ENCODE results near the gene ZNF175. TPM values are rescaled to one million over a fixed set of nuclear protein-coding genes. Genes with fewer than 3 reads are reported as not detected.
"Not testable (repeated sequence)": the region's sequence is repeated elsewhere in the genome, so short reads cannot be mapped to it uniquely, and the experiment has no call there.

ZNF175 gene
- total and polyA plus RNA-seq, 2 experiments from 2014 or later: 2.3 to 6.3 TPM

DNA sequence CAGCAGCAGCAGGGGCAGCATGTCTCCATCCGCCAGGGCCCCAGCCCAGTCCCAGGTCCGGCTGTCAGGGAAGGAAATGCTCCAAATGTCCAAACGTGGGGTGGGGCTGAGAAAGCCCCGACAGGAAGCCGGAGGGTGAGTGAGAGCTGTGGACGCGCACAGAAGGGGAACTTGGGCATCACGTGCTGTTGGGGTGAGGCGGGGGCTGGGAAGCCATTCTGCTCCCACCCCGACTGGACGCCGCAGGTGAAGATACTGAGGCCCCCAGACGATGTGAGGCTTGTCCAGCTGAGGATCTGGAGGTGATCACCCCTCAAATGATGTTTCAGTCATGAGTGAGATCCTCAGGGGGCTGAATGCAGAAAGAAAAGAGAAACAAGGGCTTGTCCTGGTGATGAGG, 59.2 kb downstream of the ZNF175 start, which contains the start of gene SIGLEC5:
Gene SIGLEC5, minus strand, starts transcription at position 87 of the 400 bp plus-strand sequence. Its CDS starts 66 bp downstream, at position 21.
- peaks cover 87% of the 10 kb centered on the region for H3K9me3 Mint-ChIP-seq
- H3K36me3 ChIP-seq (ENCODE audit: insufficient read depth); H3K4me2 ChIP-seq: not testable (repeated sequence)

DNA sequence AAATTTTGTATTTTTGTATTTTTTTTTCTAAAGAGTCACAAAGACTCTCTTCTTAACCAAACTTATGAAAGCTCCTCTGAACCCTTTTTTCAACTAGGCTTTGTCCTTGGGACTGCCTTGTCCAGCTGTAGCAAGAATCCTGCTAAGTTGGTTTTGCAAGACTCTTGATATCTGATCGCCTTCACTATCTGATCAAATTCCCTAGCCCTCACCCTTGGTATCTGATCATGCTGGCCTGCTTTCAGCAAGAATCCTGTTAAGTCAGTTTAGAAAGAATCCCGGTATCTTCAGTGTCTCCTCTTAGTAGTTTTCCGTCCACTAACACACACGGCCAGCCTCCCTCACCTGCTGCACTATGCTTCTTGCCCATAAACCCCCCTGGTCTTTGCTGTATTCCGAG, 61.0 kb downstream of the ZNF175 start:
- no peaks in the 10 kb centered on the region for H3F3A ChIP-seq (replicated peaks; ENCODE audit: low read depth)
- no peak for ATAC-seq
- H4K20me1 ChIP-seq (replicated peaks; ENCODE audit: insufficient read depth): no peaks in the 10 kb centered on the region
- peaks cover 6% of the 10 kb centered on the region for H3K27me3 Mint-ChIP-seq (ENCODE audit: insufficient read depth, low read depth, poor library complexity)
- H2AFZ ChIP-seq: no peak overlapping the region
- TF ChIP-seq POLR2AphosphoS5 (IDR thresholded peaks at IDR 0.05; ENCODE audit: low read depth) (no peak), ZNF114 (CRISPR knock-in tag; IDR thresholded peaks at IDR 0.05) (no peak), CREB1 (CRISPR knock-in tag; IDR thresholded peaks at IDR 0.05; ENCODE audit: low read depth) (no peak), ZNF331 (CRISPR knock-in tag; IDR thresholded peaks at IDR 0.05; ENCODE audit: low read depth) (no peak), NANOG (IDR thresholded peaks at IDR 0.05; ENCODE audit: borderline replicate concordance) (no peak), EZH2 (IDR thresholded peaks at IDR 0.05; ENCODE audit: low read depth, unreplicated experiment) (no peak), EZH2phosphoT487 (IDR thresholded peaks at IDR 0.05; ENCODE audit: unreplicated experiment) (no peak), STAT1 (IDR thresholded peaks at IDR 0.05; ENCODE audit: unreplicated experiment) (no peak)
- TF ChIP-seq, protein P1, sequence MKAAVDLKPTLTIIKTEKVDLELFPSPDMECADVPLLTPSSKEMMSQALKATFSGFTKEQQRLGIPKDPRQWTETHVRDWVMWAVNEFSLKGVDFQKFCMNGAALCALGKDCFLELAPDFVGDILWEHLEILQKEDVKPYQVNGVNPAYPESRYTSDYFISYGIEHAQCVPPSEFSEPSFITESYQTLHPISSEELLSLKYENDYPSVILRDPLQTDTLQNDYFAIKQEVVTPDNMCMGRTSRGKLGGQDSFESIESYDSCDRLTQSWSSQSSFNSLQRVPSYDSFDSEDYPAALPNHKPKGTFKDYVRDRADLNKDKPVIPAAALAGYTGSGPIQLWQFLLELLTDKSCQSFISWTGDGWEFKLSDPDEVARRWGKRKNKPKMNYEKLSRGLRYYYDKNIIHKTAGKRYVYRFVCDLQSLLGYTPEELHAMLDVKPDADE (IDR thresholded peaks at IDR 0.05): no peak
- TF ChIP-seq, protein P2, sequence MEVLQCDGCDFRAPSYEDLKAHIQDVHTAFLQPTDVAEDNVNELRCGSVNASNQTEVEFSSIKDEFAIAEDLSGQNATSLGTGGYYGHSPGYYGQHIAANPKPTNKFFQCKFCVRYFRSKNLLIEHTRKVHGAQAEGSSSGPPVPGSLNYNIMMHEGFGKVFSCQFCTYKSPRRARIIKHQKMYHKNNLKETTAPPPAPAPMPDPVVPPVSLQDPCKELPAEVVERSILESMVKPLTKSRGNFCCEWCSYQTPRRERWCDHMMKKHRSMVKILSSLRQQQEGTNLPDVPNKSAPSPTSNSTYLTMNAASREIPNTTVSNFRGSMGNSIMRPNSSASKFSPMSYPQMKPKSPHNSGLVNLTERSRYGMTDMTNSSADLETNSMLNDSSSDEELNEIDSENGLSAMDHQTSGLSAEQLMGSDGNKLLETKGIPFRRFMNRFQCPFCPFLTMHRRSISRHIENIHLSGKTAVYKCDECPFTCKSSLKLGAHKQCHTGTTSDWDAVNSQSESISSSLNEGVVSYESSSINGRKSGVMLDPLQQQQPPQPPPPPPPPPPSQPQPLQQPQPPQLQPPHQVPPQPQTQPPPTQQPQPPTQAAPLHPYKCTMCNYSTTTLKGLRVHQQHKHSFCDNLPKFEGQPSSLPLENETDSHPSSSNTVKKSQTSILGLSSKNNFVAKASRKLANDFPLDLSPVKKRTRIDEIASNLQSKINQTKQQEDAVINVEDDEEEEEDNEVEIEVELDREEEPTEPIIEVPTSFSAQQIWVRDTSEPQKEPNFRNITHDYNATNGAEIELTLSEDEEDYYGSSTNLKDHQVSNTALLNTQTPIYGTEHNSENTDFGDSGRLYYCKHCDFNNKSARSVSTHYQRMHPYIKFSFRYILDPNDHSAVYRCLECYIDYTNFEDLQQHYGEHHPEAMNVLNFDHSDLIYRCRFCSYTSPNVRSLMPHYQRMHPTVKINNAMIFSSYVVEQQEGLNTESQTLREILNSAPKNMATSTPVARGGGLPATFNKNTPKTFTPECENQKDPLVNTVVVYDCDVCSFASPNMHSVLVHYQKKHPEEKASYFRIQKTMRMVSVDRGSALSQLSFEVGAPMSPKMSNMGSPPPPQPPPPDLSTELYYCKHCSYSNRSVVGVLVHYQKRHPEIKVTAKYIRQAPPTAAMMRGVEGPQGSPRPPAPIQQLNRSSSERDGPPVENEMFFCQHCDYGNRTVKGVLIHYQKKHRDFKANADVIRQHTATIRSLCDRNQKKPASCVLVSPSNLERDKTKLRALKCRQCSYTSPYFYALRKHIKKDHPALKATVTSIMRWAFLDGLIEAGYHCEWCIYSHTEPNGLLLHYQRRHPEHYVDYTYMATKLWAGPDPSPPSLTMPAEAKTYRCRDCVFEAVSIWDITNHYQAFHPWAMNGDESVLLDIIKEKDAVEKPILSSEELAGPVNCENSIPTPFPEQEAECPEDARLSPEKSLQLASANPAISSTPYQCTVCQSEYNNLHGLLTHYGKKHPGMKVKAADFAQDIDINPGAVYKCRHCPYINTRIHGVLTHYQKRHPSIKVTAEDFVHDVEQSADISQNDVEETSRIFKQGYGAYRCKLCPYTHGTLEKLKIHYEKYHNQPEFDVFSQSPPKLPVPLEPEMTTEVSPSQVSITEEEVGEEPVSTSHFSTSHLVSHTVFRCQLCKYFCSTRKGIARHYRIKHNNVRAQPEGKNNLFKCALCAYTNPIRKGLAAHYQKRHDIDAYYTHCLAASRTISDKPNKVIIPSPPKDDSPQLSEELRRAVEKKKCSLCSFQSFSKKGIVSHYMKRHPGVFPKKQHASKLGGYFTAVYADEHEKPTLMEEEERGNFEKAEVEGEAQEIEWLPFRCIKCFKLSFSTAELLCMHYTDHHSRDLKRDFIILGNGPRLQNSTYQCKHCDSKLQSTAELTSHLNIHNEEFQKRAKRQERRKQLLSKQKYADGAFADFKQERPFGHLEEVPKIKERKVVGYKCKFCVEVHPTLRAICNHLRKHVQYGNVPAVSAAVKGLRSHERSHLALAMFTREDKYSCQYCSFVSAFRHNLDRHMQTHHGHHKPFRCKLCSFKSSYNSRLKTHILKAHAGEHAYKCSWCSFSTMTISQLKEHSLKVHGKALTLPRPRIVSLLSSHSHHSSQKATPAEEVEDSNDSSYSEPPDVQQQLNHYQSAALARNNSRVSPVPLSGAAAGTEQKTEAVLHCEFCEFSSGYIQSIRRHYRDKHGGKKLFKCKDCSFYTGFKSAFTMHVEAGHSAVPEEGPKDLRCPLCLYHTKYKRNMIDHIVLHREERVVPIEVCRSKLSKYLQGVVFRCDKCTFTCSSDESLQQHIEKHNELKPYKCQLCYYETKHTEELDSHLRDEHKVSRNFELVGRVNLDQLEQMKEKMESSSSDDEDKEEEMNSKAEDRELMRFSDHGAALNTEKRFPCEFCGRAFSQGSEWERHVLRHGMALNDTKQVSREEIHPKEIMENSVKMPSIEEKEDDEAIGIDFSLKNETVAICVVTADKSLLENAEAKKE (CRISPR knock-in tag; IDR thresholded peaks at IDR 0.05): no peak
- TF ChIP-seq, protein P3, sequence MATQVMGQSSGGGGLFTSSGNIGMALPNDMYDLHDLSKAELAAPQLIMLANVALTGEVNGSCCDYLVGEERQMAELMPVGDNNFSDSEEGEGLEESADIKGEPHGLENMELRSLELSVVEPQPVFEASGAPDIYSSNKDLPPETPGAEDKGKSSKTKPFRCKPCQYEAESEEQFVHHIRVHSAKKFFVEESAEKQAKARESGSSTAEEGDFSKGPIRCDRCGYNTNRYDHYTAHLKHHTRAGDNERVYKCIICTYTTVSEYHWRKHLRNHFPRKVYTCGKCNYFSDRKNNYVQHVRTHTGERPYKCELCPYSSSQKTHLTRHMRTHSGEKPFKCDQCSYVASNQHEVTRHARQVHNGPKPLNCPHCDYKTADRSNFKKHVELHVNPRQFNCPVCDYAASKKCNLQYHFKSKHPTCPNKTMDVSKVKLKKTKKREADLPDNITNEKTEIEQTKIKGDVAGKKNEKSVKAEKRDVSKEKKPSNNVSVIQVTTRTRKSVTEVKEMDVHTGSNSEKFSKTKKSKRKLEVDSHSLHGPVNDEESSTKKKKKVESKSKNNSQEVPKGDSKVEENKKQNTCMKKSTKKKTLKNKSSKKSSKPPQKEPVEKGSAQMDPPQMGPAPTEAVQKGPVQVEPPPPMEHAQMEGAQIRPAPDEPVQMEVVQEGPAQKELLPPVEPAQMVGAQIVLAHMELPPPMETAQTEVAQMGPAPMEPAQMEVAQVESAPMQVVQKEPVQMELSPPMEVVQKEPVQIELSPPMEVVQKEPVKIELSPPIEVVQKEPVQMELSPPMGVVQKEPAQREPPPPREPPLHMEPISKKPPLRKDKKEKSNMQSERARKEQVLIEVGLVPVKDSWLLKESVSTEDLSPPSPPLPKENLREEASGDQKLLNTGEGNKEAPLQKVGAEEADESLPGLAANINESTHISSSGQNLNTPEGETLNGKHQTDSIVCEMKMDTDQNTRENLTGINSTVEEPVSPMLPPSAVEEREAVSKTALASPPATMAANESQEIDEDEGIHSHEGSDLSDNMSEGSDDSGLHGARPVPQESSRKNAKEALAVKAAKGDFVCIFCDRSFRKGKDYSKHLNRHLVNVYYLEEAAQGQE (IDR thresholded peaks at IDR 0.05; ENCODE audit: unreplicated experiment): no peak
- no peak overlapping the region for H3K4me3 ChIP-seq
- peaks cover 27% of the 10 kb centered on the region for H3K36me3 Mint-ChIP-seq (ENCODE audit: low read depth)
- H3K27me3 ChIP-seq (ENCODE audit: insufficient read depth): no peaks in the 10 kb centered on the region
- H3K36me3 ChIP-seq (ENCODE audit: insufficient read depth): peaks cover 2% of the 10 kb centered on the region; the same call in 1 of the 2 replicates
- no peaks in the 10 kb centered on the region for H3K9me2 ChIP-seq (ENCODE audit: insufficient read depth)
- no peak for DNase-seq (ENCODE audit: low spot score)
- H3K27ac Mint-ChIP-seq: no peak overlapping the region
- peaks cover 85% of the 10 kb centered on the region for H3K9me3 Mint-ChIP-seq
- H3K27ac ChIP-seq (ENCODE audit: low read depth): no peak overlapping the region
- H3K79me2 ChIP-seq (replicated peaks; ENCODE audit: insufficient read depth): no peaks in the 10 kb centered on the region
- no peaks in the 10 kb centered on the region for H3K4me1 ChIP-seq (ENCODE audit: insufficient read depth)
- H3K4me3 Mint-ChIP-seq: no peak overlapping the region
- H3K4me1 Mint-ChIP-seq: no peaks in the 10 kb centered on the region
- H3K4me2 ChIP-seq: no peak overlapping the region

More for the DNA sequence above, 59.2 kb downstream of the ZNF175 start, which contains the start of gene SIGLEC5:
- peaks cover 31% of the 10 kb centered on the region for H3K36me3 Mint-ChIP-seq (ENCODE audit: low read depth)
- not testable (repeated sequence) for H3F3A ChIP-seq (replicated peaks; ENCODE audit: low read depth); H3K4me3 Mint-ChIP-seq; ATAC-seq; DNase-seq (ENCODE audit: low spot score); H3K4me1 ChIP-seq (ENCODE audit: insufficient read depth); H3K4me1 Mint-ChIP-seq; H4K20me1 ChIP-seq (replicated peaks; ENCODE audit: insufficient read depth); H3K27me3 ChIP-seq (ENCODE audit: insufficient read depth); H3K9me2 ChIP-seq (ENCODE audit: insufficient read depth); H2AFZ ChIP-seq; H3K4me3 ChIP-seq; H3K27ac ChIP-seq (ENCODE audit: low read depth); H3K27ac Mint-ChIP-seq; H3K27me3 Mint-ChIP-seq (ENCODE audit: insufficient read depth, low read depth, poor library complexity); H3K79me2 ChIP-seq (replicated peaks; ENCODE audit: insufficient read depth)
